Nephron progenitor cell (in vitro differentiated cells): ENCODE data around the gene GPRIN1.
"Not testable (repeated sequence)": the region's sequence is repeated elsewhere in the genome, so short reads cannot be mapped to it uniquely, and the experiment has no call there.

Experiments used
- DNase-seq: peaks from one replicate; pipeline ENCODE4 v3.0.0; 2021
- H3K27ac Mint-ChIP-seq: 2 replicates; pipeline ENCODE4 v1.8.0; 2021; ENCODE audit warnings: mild to moderate bottlenecking, moderate library complexity, mixed read lengths
- H3K27me3 Mint-ChIP-seq: 2 replicates; pipeline ENCODE4 v1.8.0; 2021; ENCODE audit warnings: mild to moderate bottlenecking, low read depth, mixed read lengths; ENCODE audit not compliant: poor library complexity
- H3K36me3 Mint-ChIP-seq: 2 replicates; pipeline ENCODE4 v1.8.0; 2021; ENCODE audit warnings: low read depth, mixed read lengths
- H3K4me1 Mint-ChIP-seq: 2 replicates; pipeline ENCODE4 v1.8.0; 2021; ENCODE audit warnings: mixed read lengths
- H3K4me3 Mint-ChIP-seq: 2 replicates; pipeline ENCODE4 v1.8.0; 2021; ENCODE audit warnings: mild to moderate bottlenecking, moderate library complexity, mixed read lengths
- H3K9me3 Mint-ChIP-seq: 2 replicates; pipeline ENCODE4 v1.8.0; 2021; ENCODE audit warnings: mild to moderate bottlenecking, moderate library complexity, mixed read lengths
- CTCF ChIP-seq: fragments of 200-600 bp; sonication (generic); IDR thresholded peaks from 2 replicates; pipeline ENCODE4 v1.5.0; 2021; ENCODE audit warnings: antibody characterized with exemption

Gene GPRIN1

GRCh38 chr5:176553260-176554085 is 56.5 kb downstream of the GPRIN1 start:
- Mint-ChIP-seq H3K36me3 (no peaks in the 10 kb centered on the region), H3K4me3 (no peak overlapping the region), H3K9me3 (no peaks in the 10 kb centered on the region), H3K27ac (no peak overlapping the region), H3K4me1 (peaks cover 44% of the 10 kb centered on the region), H3K27me3 (peaks cover 4% of the 10 kb centered on the region)
- TF ChIP-seq CTCF, result no peak
- no peak for DNase-seq

GRCh38 chr5:176552332-176552869 is 57.6 kb downstream of the GPRIN1 start:
- no peak overlapping the region for H3K27ac Mint-ChIP-seq
- H3K4me3 Mint-ChIP-seq, result no peak overlapping the region

GRCh38 chr5:176550937-176551336 is 59.0 kb downstream of the GPRIN1 start:
- not testable (repeated sequence) for H3K27me3 Mint-ChIP-seq, H3K36me3 Mint-ChIP-seq, DNase-seq, H3K9me3 Mint-ChIP-seq, H3K27ac Mint-ChIP-seq, H3K4me3 Mint-ChIP-seq
- peaks cover 38% of the 10 kb centered on the region for H3K4me1 Mint-ChIP-seq

More at GRCh38 chr5:176552332-176552869, 57.6 kb downstream of the GPRIN1 start:
- Mint-ChIP-seq H3K4me1 (peaks cover 44% of the 10 kb centered on the region), H3K27me3 (peaks cover 4% of the 10 kb centered on the region), H3K36me3 (no peaks in the 10 kb centered on the region), H3K9me3 (no peaks in the 10 kb centered on the region)
- DNase-seq, result no peak
- no peak for TF ChIP-seq CTCF

- Mint-ChIP-seq H3K4me1 (peaks cover 35% of the 10 kb centered on the region), H3K36me3 (no peaks in the 10 kb centered on the region), H3K9me3 (no peaks in the 10 kb centered on the region), H3K27me3 (peaks cover 4% of the 10 kb centered on the region), H3K4me3 (no peak overlapping the region), H3K27ac (no peak overlapping the region)
- no peak for DNase-seq
- no peak for TF ChIP-seq CTCF
Measured at GRCh38 chr5:176550275-176550831, 59.6 kb downstream of the GPRIN1 start.

- Mint-ChIP-seq H3K27ac (no peak overlapping the region), H3K4me1 (peaks cover 32% of the 10 kb centered on the region), H3K9me3 (no peaks in the 10 kb centered on the region), H3K36me3 (no peaks in the 10 kb centered on the region), H3K27me3 (peaks cover 4% of the 10 kb centered on the region), H3K4me3 (no peak overlapping the region)
- TF ChIP-seq CTCF, result no peak
- DNase-seq, result no peak
Measured at GRCh38 chr5:176549871-176550270, 60.1 kb downstream of the GPRIN1 start.

GRCh38 chr5:176548967-176549444 is 61.0 kb downstream of the GPRIN1 start, which contains the start of gene CDHR2:
Gene CDHR2 (plus strand): TSS chr5:176549342. CDS start chr5:176565353, 16,011 bp downstream.
- no peak for TF ChIP-seq CTCF
- no peak for DNase-seq
- Mint-ChIP-seq H3K4me3 (no peak within 1 kb of the TSS), H3K36me3 (no peaks in the 10 kb centered on the region), H3K27me3 (peaks cover 13% of the 10 kb centered on the region), H3K4me1 (peaks cover 33% of the 10 kb centered on the region), H3K9me3 (no peaks in the 10 kb centered on the region), H3K27ac (no peak within 1 kb of the TSS)
